Subcutaneous adipose tissue (tissue), 4 donors: ENCODE results near the gene GRAMD2B. TPM values are rescaled to one million over a fixed set of nuclear protein-coding genes. Genes with fewer than 3 reads are reported as not detected.

ENCODE experiments used
- total RNA-seq, 4 donors: library from RNA; depleted of rRNA; stranded (reverse); fragments of >200 nt; gene quantifications; one replicate each; pipeline ENCODE4 v1.1.0, GENCODE V29; 2016
- TF ChIP-seq, protein P1 (sequence below): fragments of 450-650 bp; IDR thresholded peaks from one replicate; pipeline ENCODE4 v1.5.1; 2016; ENCODE audit warnings: low read depth, mild to moderate bottlenecking, control low read depth, antibody characterized with exemption, moderate library complexity

Gene GRAMD2B
- total RNA-seq, 4 donors from 2014 or later = 30.3 to 50.9 (median 32.7) TPM

DNA sequence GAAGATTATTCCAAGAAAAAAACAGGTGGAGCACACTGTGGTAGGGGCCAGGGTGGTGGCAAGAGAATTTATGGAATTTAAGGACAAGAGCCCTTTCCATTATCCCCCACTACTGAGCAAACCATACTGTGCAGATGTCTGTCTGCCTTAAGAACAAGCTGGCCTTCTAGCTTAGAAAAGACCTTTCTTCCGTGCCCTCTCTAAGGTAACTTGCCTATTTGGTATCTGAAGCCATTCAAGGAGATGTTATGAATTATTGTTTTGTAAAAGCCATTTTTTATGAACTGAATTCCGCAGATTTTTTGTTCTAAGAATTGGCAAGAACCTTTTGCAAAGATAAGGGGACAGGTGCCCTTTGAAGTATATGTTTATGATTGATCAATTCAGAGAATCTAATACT lies 20.9 kb downstream of the GRAMD2B start:
- TF ChIP-seq, protein P1, sequence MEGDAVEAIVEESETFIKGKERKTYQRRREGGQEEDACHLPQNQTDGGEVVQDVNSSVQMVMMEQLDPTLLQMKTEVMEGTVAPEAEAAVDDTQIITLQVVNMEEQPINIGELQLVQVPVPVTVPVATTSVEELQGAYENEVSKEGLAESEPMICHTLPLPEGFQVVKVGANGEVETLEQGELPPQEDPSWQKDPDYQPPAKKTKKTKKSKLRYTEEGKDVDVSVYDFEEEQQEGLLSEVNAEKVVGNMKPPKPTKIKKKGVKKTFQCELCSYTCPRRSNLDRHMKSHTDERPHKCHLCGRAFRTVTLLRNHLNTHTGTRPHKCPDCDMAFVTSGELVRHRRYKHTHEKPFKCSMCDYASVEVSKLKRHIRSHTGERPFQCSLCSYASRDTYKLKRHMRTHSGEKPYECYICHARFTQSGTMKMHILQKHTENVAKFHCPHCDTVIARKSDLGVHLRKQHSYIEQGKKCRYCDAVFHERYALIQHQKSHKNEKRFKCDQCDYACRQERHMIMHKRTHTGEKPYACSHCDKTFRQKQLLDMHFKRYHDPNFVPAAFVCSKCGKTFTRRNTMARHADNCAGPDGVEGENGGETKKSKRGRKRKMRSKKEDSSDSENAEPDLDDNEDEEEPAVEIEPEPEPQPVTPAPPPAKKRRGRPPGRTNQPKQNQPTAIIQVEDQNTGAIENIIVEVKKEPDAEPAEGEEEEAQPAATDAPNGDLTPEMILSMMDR = no peak

DNA sequence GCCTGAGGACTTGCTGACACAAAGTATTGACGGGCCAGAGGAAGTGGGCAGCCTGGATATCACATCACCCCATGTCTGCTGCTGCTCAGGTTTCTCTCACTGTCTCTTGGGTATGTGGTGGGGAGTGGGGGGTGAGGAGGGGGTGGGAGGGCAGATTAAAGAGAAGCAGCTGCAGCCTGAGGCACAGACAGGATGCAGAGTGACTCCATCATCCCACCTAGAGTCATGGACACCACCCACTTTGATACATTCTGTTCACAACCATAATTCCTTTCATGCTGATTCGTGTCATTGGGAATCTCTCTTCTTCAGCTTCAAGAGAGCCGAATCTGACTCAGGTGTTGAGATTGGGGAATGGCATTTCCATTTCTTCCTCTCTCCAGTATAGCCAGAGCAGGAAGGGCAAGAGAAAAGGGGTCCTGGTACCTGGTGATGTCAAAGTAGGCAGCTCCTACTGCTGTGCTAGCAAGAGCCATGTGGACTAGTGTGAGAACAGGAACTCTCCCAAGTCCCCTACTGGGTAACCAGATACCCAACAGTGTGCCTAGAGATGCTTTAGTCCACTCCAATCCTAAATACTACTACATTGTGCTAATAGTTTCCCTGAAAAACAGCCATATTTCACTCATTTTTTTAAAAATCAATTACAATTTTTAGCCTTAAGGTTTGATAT lies 22.4 kb downstream of the GRAMD2B start:
- TF ChIP-seq, protein P1 = no peak

DNA sequence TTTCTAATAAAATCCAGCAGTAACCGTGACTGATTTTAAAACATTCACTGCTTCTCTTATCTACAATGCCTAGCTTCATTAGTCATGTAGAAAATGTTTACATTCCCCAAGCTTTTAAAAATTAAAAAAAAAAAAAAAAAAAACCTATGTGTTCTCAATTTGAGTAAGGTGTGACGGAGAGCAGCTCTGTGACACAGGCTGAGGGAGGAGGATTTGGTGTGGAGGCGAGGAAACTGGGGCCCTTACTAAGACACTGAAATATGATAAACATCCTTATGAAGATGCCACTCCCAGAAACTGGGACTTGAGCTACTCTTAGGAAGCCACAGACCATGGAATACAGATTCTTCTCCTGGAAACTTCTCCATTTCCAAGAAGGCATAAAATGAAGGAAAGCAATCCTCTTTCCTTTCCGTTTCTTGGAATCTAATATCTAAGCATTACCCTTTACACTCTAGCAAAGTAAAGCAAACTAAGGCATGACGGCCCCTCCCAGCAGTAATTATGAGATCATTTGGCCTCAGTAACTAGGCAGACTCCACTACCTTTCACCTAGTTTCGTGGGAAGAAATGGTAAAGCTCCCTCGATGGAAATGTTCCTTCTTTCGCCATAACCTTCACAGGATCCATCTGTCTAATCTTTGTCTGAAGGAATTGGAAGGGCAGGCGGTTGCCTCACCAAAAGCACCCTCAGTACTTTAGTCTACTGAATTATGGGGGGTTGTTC lies 23.5 kb downstream of the GRAMD2B start:
- TF ChIP-seq, protein P1 = no peak

DNA sequence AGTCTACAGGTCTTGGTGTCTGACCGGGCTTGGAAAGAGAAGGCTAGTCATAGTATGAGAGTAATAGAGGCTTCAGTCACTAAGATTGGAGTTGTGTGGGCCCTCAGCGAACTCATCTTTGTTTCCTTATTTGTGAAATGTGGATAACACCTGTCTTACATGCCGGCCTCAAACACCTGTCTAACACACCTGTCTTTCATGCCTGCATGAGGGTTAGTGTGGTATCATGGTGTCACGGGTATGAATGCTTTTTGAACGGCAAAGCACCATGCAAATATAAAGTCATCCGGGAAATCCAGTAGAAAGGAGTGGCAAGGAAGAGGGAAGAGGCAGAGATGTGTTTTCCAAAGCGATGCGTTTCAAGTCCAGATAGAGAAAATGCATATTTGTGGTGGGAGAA lies 25.5 kb downstream of the GRAMD2B start:
- TF ChIP-seq, protein P1 = no peak

DNA sequence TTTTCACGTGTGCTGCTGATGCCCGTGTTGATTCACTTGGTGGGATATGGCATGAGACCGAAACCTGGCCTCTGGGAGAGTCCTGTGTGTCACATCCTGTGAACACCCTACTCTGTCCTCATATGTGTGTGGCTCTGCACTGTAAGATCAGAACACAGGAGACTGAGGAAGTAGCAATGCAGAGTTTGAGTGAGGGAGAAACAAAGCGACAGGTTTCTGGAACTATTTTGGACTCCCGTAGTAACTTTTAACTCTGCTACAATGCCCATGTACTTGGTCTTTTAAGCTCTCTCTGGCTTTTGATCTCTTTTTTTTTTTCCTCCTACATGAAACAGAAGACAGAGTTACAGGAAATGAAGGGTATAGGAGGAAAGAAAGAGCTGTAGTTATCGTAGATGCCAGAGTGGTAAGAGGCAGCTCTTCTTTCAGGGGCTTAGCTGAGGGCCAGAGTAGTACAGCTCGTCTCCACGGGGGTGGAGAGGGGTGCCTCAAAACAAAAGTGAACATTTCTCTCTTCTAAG lies 26.6 kb downstream of the GRAMD2B start:
- TF ChIP-seq, protein P1 = no peak

DNA sequence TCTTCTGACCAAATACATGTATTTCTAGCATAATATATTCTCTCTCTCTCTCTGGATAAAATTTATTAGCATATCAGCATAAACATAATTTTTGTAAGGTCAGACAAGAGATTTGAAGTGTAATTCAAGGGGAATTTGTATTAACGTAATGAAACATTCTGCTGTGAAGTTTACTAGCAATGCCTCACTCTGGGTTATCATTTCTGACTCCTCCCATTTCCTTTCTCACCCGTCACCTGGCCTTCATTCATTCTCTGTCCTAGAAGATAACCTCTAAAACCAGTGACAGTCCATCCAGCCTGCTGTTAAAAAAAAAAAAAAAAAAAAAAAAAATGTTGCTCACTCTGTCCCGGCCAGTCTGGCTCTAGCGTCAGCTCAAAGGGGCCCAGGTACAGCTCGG lies 27.1 kb downstream of the GRAMD2B start:
- TF ChIP-seq, protein P1 = no peak

DNA sequence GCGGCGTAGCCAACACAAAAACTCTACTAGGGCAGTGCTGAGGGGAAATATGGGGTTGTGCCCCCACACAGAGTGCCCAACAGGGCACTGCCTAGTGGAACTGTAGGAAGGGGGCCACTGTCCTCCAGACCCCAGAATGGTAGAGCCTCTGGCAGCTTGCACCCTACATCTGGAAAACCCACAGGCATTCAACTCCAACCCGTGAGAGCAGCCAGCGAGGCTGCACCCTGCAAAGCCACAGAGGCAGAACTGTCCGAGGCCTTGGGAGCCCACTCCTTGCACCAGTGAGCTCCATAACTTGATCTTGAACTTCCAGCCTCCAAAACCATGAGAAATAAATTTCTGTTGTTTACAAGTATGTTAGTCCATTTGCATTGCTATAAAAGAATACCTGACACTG lies 27.7 kb downstream of the GRAMD2B start:
- TF ChIP-seq, protein P1 = no peak
